CD4-positive, alpha-beta T cell treated with Interleukin-21 for 1 hour (primary cell): ENCODE results near the gene SBNO2.

ENCODE experiments used
- DNase-seq: peaks from one replicate; pipeline ENCODE4 v3.0.0-alpha.2; 2020

The SBNO2 gene

GRCh38 chr19:1153891-1154730 is 20.0 kb downstream of the SBNO2 start:
- no peak for DNase-seq

- no peak for DNase-seq
Observed at GRCh38 chr19:1151917-1152587, 22.0 kb downstream of the SBNO2 start.

GRCh38 chr19:1151037-1151724 is 22.9 kb downstream of the SBNO2 start:
- DNase-seq, result no peak

DNA sequence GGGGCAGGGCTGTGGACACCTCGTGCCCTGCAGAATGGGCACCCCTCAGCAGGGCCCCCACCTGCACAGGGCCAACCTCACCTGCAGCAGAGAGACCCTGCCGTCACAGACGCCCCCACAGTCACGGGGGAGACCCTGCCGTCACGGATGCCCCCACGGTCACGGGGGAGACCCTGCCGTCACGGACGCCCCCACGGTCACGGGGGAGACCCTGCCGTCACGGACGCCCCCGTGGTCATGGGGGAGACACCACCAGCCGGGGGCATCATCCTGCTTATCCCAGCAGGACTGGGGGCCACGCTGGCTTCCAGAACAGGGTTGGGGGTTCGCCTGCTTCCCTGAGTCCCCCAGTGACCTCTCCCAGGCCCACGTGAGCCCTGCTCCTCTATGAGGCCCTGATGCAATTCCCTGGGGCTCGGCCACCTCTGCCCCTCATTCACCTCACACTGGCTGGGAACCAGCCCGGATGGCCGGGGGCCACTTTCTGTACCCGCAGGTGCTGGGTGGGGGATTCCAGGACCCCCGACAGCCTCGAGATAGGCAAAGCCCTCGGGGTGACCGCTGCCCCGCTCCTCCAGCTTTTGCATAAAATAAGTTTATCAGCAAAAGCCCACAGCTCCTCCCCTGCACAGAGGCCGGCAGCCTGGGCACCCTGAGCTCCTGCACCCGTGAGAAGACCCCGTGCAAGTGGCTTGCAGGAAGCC is 23.6 kb downstream of the SBNO2 start:
- DNase-seq, result no peak

DNA sequence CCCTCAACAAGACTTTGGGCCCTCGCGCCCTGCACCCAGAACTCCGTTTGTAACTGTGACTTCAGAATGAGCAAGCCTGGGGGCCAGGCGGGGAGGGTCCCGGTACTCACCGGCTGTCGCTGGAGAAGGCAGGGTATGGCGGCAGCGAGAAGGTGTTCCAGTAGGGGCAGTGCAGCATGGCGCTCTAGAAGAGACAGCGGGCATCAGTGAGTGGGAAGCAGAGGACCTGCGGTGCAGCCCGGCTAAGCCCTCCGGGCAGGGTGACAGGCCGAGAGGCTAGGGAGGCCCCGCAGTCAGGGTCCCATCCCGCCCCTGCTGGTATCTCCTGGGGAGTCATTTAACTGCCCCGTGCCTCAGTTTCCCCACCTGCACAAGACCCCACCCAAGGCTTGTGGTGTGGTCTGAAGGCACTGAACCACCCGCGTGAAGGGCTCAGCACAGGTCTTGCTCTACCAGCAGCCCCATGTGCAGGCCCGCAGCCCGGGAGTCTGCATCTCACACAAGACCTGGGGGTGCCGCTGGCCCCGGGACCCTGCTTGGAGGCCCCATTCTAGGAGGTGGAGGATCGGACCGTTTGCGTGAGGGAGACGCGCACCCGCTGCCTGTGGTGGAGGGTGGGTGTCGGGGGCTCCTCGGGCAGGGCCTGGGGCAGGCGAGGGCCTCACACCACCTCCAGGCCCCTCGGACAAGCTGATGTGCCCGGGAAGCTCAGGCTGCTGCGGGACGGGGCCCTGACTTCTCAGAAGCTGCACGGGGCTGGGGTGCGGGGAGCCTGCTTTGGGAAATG is 24.6 kb downstream of the SBNO2 start:
- no peak for DNase-seq

DNA sequence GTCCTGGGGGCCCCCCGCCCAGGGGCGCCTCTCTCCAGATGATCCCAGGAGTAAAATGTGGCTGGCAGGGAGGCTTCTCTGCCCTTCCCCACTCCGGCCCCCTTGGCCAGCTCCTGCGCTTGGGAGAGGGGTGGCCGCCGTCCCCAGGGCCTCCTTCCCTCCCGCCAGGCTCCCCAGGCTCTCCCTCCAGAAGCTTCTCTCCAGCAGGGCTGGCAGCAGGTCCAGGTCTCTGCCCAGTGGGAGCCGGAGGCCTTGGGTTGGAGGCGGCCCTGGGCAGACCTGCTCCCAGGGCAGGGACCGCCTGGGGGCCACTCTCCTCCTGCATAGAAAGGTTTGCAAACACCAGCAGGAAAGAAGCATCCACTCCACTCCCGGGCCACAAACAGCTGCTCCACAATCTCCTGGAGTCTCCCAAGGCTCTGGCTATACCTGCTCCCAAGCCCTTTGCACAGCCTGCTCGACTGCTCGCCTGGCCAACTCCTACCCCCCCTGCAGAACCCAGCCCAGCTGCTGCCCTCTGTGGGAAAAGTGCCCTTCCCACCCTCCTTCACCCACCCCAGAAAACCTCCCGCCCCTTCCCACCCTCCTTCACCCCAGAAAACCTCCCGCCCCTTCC is 26.0 kb downstream of the SBNO2 start:
- DNase-seq, result no peak

DNA sequence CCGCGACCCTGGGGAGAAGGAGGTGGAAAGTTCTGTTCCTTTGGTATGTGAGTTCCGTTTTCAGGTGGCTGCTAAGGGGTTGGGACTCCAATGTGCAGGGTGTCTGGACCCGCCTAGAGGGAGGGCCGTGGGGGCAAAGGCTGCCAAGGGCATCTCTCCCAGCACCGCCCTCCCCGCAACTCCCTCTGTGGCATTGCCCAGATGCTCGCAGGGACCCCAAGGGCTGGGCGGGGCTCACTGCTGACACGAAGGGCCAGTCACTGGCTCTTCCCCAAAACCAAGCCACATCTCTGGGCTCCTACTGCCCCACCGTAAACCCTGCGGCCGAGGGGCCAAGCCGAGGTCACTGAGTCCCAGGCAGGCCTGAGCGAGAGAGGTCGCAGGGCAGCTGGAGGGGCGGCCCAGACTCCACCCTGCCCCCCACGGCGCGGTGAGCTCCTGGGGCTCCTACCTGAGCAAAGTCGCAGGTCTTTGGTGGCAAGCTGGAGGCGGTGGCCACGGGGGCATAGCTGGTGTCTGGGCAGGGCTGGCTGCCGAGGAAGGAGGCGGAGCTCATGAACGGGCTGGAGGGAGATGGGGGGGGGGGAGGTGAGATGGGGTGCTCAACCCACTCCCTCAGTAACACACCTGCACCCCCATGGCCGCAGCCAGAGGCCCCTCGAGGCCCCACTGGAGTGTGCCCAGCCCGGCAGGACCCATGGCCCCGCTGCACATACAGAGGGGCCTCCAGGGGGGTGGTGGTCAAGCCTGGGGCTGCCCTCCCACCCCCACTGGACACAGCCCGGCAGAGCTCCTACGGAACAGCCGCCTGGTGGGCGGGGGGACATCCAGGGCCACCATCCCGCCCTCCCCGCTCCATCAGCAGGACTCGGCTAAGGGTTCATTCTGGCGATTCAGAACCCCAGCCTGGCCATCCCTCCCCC is 26.9 kb downstream of the SBNO2 start:
- DNase-seq, result no peak

DNA sequence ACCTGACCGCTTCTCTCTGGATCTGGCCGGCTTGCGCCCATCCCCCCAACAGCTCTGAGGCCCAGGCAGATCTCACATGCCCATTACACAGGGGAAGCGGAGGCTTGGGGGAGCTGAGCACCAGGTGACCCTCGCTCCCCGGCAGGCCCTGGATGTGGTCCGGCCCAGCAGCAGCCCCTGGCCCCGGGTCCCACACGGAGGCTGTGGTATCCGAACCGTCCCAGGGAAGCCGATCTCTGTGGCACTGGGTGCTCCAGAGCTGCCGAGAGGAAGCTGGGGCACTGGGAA is 27.7 kb downstream of the SBNO2 start:
- no peak for DNase-seq

GRCh38 chr19:1145635-1146411 is 28.2 kb downstream of the SBNO2 start:
- no peak for DNase-seq

GRCh38 chr19:1144741-1145140 is 29.3 kb downstream of the SBNO2 start:
- no peak for DNase-seq

DNA sequence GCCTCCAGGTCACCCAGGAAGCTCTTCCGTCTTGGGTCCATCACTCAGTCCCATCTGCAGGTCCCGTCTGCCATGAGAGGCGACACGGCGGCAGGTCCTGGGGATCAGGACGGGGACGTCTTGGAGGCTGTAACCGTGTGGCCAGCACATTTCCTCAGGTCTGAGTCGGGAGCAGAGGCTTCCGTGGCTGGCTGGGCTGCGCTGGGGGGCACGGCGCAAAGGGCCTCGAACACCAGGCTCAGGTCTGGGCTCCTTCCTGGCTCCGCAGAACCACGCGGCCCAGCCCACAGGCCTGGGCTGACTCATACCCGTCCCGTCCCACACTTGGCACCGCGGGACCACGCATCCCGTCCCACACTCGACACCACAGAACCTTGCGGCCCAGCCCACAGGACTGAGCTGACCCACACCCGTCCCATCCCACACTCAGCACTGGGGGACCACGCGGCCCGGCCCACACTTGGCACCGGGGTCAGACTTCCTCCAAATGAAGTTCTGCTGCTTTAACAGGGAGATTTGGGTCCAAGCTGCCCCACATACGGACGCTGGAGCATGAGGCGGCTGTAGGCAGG is 30.2 kb downstream of the SBNO2 start:
- no peak for DNase-seq

- no peak for DNase-seq
Observed at GRCh38 chr19:1141944-1142343, 32.1 kb downstream of the SBNO2 start.

DNA sequence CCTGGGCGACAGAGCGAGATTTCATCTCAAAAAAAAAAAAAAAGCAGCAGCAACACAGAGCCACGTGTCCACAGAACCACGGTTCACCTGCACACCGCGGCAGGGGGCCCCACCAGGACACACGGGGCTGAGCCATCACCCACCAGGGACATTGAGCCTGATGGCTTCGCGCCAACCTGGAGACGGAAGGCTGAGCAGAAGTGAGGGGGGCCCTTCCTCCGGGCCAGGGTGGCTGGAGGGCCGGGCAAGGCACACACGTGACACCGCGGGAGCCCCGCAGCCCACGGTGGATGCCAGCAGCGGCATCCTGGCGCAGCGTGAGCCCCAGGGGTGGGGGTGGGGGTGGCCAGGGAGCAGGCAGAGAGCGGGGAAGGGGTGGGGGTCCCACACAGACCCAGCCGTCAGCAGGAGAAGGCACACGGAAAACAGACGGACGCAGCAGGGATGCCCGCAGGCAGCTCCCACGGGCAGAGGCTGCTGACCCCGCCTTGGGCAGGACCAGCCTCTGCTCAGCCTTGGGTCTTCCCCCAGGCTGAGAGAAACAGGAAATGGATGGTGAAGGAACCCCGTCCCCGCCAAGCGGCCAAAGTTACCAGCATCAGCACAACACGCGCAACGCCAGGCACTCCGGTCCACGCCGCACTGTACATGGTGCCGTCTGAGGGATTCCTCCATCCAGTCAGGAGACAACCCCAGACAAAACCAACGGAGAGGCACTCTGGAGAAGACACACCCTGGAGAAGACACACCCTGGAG is 33.6 kb downstream of the SBNO2 start:
- no peak for DNase-seq

DNA sequence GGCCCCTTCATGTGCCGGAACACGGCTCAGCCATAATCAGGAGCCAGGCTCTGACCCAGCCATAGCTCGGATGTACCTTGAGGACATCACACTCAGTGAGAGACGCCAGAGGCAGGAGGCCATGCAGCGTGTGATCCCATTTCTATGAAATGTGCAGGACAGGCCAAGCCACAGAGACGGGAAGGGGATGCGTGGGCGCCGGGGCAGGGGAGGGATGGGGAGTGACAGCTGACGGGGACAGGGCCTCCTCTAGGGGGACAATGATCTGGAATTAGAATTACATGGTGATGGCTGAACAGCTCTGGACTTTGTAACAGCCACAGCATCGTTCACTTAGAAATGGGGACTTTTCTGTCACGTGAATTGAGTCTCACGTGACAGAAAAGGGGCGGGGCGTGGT is 34.9 kb downstream of the SBNO2 start:
- no peak for DNase-seq

DNA sequence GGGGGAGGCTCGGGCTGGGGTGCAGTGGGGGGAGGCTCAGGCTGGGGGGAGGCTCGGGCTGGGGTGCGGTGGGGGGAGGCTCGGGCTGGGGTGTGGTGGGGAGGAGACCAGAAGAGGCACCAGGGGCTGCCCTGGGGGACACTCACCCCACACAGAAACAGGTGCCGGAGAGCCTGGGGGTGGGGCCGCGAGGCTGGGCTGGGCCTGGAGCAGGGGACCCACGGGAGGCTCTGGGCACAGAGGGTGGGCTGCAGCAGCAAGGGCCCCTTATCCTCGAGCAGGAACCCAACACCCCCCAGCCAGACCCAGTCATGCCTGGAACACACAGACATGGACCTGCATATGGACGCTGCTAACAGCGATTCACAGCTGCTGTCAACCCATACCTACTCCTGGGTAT is 35.9 kb downstream of the SBNO2 start:
- DNase-seq, result no peak

- no peak for DNase-seq
Observed at GRCh38 chr19:1136621-1137317, 37.3 kb downstream of the SBNO2 start.

DNA sequence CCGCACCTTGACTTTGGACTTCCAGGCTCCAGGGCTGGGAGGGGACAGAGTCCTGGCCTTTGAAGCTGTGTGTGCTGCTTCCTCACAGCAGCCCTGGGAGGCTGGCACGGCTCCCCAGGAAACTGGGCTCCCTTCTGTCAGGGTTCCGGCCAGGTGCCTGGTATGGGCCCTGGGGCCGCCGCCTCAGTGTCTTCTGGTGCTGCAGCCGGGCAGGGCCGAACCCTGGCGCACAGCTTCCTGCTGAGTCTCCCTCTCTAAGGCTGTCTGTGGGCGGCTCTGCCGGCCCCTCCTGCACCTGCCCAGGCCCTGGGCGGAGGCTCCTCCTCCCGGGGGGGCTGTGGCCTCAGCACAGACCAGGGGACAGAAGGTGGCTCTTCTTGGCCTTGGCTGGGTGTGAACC is 37.9 kb downstream of the SBNO2 start:
- DNase-seq, result no peak

DNA sequence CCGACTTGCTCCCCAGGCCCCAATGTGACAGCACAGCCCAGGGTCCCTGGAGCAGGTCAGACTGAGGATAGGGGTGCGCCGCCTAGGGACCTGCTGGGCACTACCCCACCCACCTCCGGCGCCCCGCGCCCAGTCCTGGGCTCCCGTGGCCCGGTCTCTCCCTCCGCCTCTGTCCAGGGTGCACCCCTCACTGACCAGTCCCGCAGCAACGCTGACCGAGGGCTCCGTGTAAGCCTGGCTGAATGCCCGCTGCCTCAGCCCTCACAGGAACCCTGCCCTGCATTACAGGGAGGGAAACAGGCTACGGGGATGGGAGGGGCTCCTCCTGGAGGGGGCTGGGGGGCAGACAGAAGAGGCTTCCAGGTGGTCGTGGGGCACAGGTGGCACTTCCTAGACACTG is 38.6 kb downstream of the SBNO2 start:
- no peak for DNase-seq

DNA sequence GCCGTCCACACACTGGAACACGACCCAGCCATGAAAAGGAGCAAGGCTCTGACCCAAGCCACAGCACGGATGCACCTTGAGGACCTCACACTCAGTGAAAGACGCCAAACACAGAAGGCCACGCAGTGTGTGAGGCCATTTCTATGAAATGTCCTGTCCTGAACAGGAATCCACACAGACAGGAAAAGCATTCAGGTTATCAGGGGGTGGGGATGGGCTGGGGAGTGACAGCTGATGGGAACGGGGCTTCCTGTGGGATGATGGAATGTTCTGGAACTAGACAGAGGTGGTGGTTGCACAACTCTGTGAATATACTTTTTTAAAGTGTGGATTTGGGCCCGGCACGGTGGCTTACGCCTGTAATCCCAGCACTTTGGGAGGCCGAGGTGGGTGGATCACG is 39.6 kb downstream of the SBNO2 start:
- DNase-seq, result no peak
